HG02970 (cell line): ENCODE data around the gene OR2W1.
A peak's percentile ranks its signal among the peaks of the same experiment; 100 is the strongest.

Experiments used
- ATAC-seq: cut with Tn5 transposase; IDR thresholded peaks from one replicate; pipeline ENCODE4 v1.9.1; 2021; ENCODE audit warnings: mild to moderate bottlenecking, moderate library complexity, moderate number of reproducible peaks; ENCODE audit not compliant: unreplicated experiment, low FRiP score

OR2W1 gene

GRCh38 chr6:29045075-29045474 lies at the start of gene OR2W1:
TSS of gene OR2W1 (minus strand) at chr6:29045175. CDS start at chr6:29045175, 0 bp downstream.
- no peak for ATAC-seq

- no peak for ATAC-seq
These were observed 48.0 kb upstream of the OR2W1 start for GRCh38 chr6:29092957-29093356.

GRCh38 chr6:29087213-29087612 lies 42.2 kb upstream of the OR2W1 start, which contains the start of gene OR2B3:
TSS of gene OR2B3 (minus strand) at chr6:29087313. CDS start at chr6:29087248, 65 bp downstream.
- no peak for ATAC-seq

- no peak for ATAC-seq
These were observed 37.5 kb upstream of the OR2W1 start for GRCh38 chr6:29082457-29082856.

GRCh38 chr6:29081312-29081711 lies 36.3 kb upstream of the OR2W1 start:
- ATAC-seq: no peak

- no peak for ATAC-seq
These were observed 34.2 kb upstream of the OR2W1 start for GRCh38 chr6:29079203-29079602.

- ATAC-seq: no peak
These were observed 27.1 kb upstream of the OR2W1 start for GRCh38 chr6:29071831-29072723.

- ATAC-seq: no peak
These were observed 6.7 kb upstream of the OR2W1 start for GRCh38 chr6:29051680-29052079.

- ATAC-seq: no peak
These were observed 9.0 kb downstream of the OR2W1 start for GRCh38 chr6:29035951-29036350.

- ATAC-seq: no peak
These were observed 16.2 kb downstream of the OR2W1 start for GRCh38 chr6:29028821-29029220.

GRCh38 chr6:29025927-29026585 lies 18.9 kb downstream of the OR2W1 start:
- ATAC-seq: no peak

- no peak for ATAC-seq
These were observed 23.5 kb downstream of the OR2W1 start for GRCh38 chr6:29021434-29021833.

GRCh38 chr6:29019629-29020028 lies 25.3 kb downstream of the OR2W1 start:
- no peak for ATAC-seq

- no peak for ATAC-seq
These were observed 27.6 kb downstream of the OR2W1 start for GRCh38 chr6:29017428-29017802.

GRCh38 chr6:29016559-29017427 lies 28.2 kb downstream of the OR2W1 start:
- peak; percentile 89 for ATAC-seq

GRCh38 chr6:29014729-29015608 lies 30.0 kb downstream of the OR2W1 start:
- no peak for ATAC-seq

GRCh38 chr6:29011276-29011734 lies 33.7 kb downstream of the OR2W1 start:
- ATAC-seq: no peak

- ATAC-seq: no peak
These were observed 35.6 kb downstream of the OR2W1 start for GRCh38 chr6:29009358-29009757.

GRCh38 chr6:29008089-29008488 lies 36.9 kb downstream of the OR2W1 start:
- ATAC-seq: no peak
